Measurements from ENCODE around the gene SNAPC4. TPM values are rescaled to one million over a fixed set of nuclear protein-coding genes. Genes with fewer than 3 reads are reported as not detected.
A peak's percentile ranks its signal among the peaks of the same experiment; 100 is the strongest.

SNAPC4 gene
- total RNA-seq, 1 donor from 2014 or later = 3.2 TPM

- Histone ChIP-seq H3K27ac (no peak overlapping the region), H3K9me3 (no peaks in the 10 kb centered on the region), H3K27me3 (no peaks in the 10 kb centered on the region), H3K4me3 (no peak overlapping the region), H3K4me1 (peaks cover 37% of the 10 kb centered on the region), H3K36me3 (no peaks in the 10 kb centered on the region)
- no peak for DNase-seq (ENCODE audit: extremely low spot score in 2 of 2)
- no peak for TF ChIP-seq POLR2A (IDR thresholded peaks at IDR 0.05)
- TF ChIP-seq POLR2AphosphoS5 (IDR thresholded peaks at IDR 0.05; ENCODE audit: insufficient read depth in 1 of 2, low read depth in 1 of 2) = no peak
- TF ChIP-seq CTCF (IDR thresholded peaks at IDR 0.05) = no peak
- intact Hi-C loops (cut with DNase I) = loop anchor here (5.0 to 10.0 kb wide), 2 partner anchors 45 to 1613 kb away; no protein-coding TSS in a partner anchor
Measured at GRCh38 chr9:136359774-136360718, 39.9 kb downstream of the SNAPC4 start.

GRCh38 chr9:136358888-136359287, 41.1 kb downstream of the SNAPC4 start:
- Histone ChIP-seq H3K36me3 (no peaks in the 10 kb centered on the region), H3K9me3 (no peaks in the 10 kb centered on the region), H3K27me3 (no peaks in the 10 kb centered on the region), H3K4me1 (peaks cover 35% of the 10 kb centered on the region), H3K27ac (no peak overlapping the region), H3K4me3 (no peak overlapping the region)
- intact Hi-C loops (cut with DNase I) = loop anchor here (5.0 kb wide), 1 partner anchor 1612 kb away; no protein-coding TSS in a partner anchor
- no peak for DNase-seq (ENCODE audit: extremely low spot score in 2 of 2)
- TF ChIP-seq POLR2AphosphoS5 (IDR thresholded peaks at IDR 0.05; ENCODE audit: insufficient read depth in 1 of 2, low read depth in 1 of 2) (no peak), CTCF (IDR thresholded peaks at IDR 0.05) (no peak), POLR2A (IDR thresholded peaks at IDR 0.05) (no peak)

GRCh38 chr9:136358016-136358415, 42.0 kb downstream of the SNAPC4 start:
- Histone ChIP-seq H3K27me3 (no peaks in the 10 kb centered on the region), H3K36me3 (no peaks in the 10 kb centered on the region), H3K9me3 (no peaks in the 10 kb centered on the region), H3K4me1 (peaks cover 41% of the 10 kb centered on the region), H3K4me3 (no peak overlapping the region), H3K27ac (no peak overlapping the region)
- no peak for DNase-seq (ENCODE audit: extremely low spot score in 2 of 2)
- intact Hi-C loops (cut with DNase I) = loop anchor here (5.0 kb wide), 1 partner anchor 1611 kb away; no protein-coding TSS in a partner anchor
- TF ChIP-seq POLR2AphosphoS5 (IDR thresholded peaks at IDR 0.05; ENCODE audit: insufficient read depth in 1 of 2, low read depth in 1 of 2) = peak in 1 of 2 donors; percentile 7
- no peak for TF ChIP-seq POLR2A (IDR thresholded peaks at IDR 0.05)

DNA sequence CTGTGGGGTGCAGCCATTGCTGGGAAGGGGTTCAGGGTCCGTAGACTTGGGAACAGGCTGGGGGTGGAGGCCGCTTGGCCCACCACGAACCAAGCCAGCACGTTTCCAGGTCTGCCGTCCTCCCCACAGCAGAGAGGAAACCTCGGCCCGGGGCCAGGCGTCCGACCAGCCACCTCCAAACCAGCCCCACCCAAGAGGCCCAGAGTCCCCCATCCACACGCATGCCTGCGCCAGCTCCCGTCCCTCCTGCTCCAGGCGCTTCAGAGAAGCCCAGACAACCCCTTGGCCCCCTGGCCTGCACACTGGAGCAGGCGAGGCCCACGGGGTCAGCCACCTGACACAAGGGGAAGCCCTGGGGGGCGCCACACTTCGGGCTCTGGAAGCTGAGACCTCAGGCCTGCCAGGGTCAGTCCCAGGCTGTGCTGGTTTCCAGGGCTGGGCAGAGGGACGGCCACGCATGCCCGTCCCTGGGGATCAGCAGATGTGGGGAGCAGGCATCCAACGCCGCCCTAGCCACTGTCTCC, 42.7 kb downstream of the SNAPC4 start:
- DNase-seq (ENCODE audit: extremely low spot score in 2 of 2) = no peak
- Histone ChIP-seq H3K4me3 (no peak overlapping the region), H3K27ac (no peak overlapping the region), H3K4me1 (peaks cover 41% of the 10 kb centered on the region), H3K36me3 (no peaks in the 10 kb centered on the region), H3K27me3 (no peaks in the 10 kb centered on the region), H3K9me3 (no peaks in the 10 kb centered on the region)
- TF ChIP-seq CTCF (IDR thresholded peaks at IDR 0.05) (no peak), POLR2A (IDR thresholded peaks at IDR 0.05) (no peak), POLR2AphosphoS5 (IDR thresholded peaks at IDR 0.05; ENCODE audit: insufficient read depth in 1 of 2, low read depth in 1 of 2) (no peak)
- intact Hi-C loops (cut with DNase I) = loop anchor here (5.0 kb wide), 1 partner anchor 1610 kb away; no protein-coding TSS in a partner anchor

DNA sequence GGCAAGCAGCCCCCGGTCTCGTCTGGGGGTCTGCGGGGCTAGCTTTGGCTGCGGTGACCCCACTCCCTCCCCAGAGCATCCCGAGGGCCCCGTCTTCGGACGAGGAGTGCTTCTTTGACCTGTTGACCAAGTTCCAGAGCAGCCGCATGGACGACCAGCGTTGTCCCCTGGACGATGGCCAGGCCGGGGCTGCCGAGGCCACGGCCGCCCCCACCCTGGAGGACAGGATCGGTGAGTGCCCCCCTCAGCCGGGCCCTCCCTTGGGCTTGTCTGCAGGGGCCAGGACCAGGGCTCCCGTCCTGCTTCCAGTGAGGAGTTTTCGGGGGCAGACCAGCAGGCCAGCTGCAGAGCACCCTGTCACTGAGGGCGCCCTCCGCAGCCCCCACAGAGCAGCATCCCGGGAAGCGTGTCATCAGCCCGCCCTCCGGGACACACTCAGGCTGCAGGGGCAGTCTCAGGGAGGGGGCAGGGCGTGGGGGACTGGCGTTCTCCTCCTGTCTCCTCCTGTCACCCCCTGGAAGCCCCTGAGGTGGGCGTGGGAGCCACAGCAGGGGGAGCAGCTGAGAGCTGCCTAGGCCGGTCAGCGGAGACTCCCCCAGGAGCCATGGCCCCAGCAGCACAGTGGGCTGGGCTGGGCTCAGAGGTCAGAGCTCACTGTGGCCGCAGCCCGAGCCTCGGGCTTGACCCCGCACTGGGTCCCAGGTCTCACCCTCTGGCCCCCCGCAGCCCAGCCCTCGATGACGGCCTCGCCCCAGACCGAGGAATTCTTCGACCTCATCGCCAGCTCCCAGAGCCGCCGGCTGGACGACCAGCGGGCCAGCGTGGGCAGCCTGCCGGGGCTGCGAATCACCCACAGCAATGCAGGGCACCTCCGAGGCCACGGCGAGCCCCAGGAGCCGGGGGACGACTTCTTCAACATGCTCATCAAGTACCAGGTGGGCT, 44.1 kb downstream of the SNAPC4 start:
- Histone ChIP-seq H3K4me1 (peaks cover 28% of the 10 kb centered on the region), H3K4me3 (no peak overlapping the region), H3K27me3 (no peaks in the 10 kb centered on the region), H3K27ac (no peak overlapping the region), H3K9me3 (no peaks in the 10 kb centered on the region), H3K36me3 (no peaks in the 10 kb centered on the region)
- intact Hi-C loops (cut with DNase I) = loop anchor here (5.0 kb wide), 1 partner anchor 1609 kb away; no protein-coding TSS in a partner anchor
- TF ChIP-seq CTCF (IDR thresholded peaks at IDR 0.05) = no peak
- TF ChIP-seq POLR2AphosphoS5 (IDR thresholded peaks at IDR 0.05; ENCODE audit: insufficient read depth in 1 of 2, low read depth in 1 of 2) = no peak
- TF ChIP-seq POLR2A (IDR thresholded peaks at IDR 0.05) = no peak
- DNase-seq (ENCODE audit: extremely low spot score in 2 of 2) = no peak

Data from vagina (tissue), 2 donors.